K562 (cell line): Measurements from ENCODE around the gene TMEM245. TPM values are rescaled to one million over a fixed set of nuclear protein-coding genes. Genes with fewer than 3 reads are reported as not detected.

Experiments
- ATAC-seq: fragments of 200-7000 bp; cut with Tn5 transposase; 3 replicates; pipeline ENCODE4 v1.9.1; 2020; ENCODE audit warnings: moderate library complexity
- BruUV-seq: library from RNA; stranded (reverse); fragments of 400-500 nt; replicated peaks from 2 replicates; lab custom pipeline; 2021; lab: Mats Ljungman, UMichigan
- CTCF ChIA-PET: fragments of 300-600 bp; formaldehyde crosslinking; extraction: SDS; loops from one replicate; lab custom pipeline; 2021; ENCODE audit warnings: low intra/inter-chr PET ratio; lab: Yijun Ruan, JAX
- POLR2A ChIA-PET: fragments of 300-600, 350-650 bp; sonication (Branson Sonifier 250); formaldehyde crosslinking; extraction: SDS; loops from one replicate; lab custom pipeline; 2021; ENCODE audit warnings: antibody characterized with exemption, inconsistent platforms; lab: Yijun Ruan, JAX
- DNase-seq, 4 experiments: peaks; one replicate each; pipeline versions ENCODE4 v3.0.0 to v3.0.0-alpha.2; 2011 to 2018; ENCODE audit warnings: low spot score in 3 of 4, mixed read lengths in 3 of 4; ENCODE audit errors: extremely low read depth in 1 of 4
- FAIRE-seq: peaks from 2 replicates; lab custom pipeline; 2011; peaks lifted over from hg19 to GRCh38; lab: Jason Lieb, UNC
- H2AFZ ChIP-seq: 2 replicates; pipeline ENCODE4 v1.6.0; 2011; ENCODE audit warnings: low read depth, low read length, control low read depth, inconsistent platforms
- H3K27ac ChIP-seq: fragments of 200-600 bp; 3 replicates; pipeline ENCODE4 v1.8.0; 2011; ENCODE audit warnings: low read depth, mild to moderate bottlenecking, control low read depth, inconsistent platforms, low read length, moderate library complexity, mixed read lengths; ENCODE audit errors: extremely low read depth
- H3K27me3 ChIP-seq, 2 experiments: fragments of 300-600 bp in 1 of 2; 2 replicates in 1 of 2; 3 replicates in 1 of 2; pipeline versions ENCODE4 v1.6.0 to v1.8.0; 2011; ENCODE audit warnings: inconsistent platforms in 2 of 2, low read length in 2 of 2, mild to moderate bottlenecking in 1 of 2, mixed read lengths in 1 of 2, moderate library complexity in 1 of 2; ENCODE audit not compliant: control insufficient read depth in 2 of 2, insufficient read depth in 2 of 2
- H3K36me3 ChIP-seq: fragments of 300-600 bp; 3 replicates; pipeline ENCODE4 v1.8.0; 2011; ENCODE audit warnings: mild to moderate bottlenecking, low read length, inconsistent platforms; ENCODE audit not compliant: control insufficient read depth, insufficient read depth
- H3K4me1 ChIP-seq, 2 experiments: fragments of 200-600 bp in 1 of 2; replicated peaks in 1 of 2; 2 replicates in 1 of 2; 3 replicates in 1 of 2; pipeline versions ENCODE4 v1.5.1 to v1.8.0; 2011; ENCODE audit warnings: inconsistent platforms in 2 of 2, low read length in 2 of 2, mild to moderate bottlenecking in 1 of 2, mixed read lengths in 1 of 2, moderate library complexity in 1 of 2; ENCODE audit not compliant: control insufficient read depth in 2 of 2, insufficient read depth in 2 of 2
- H3K4me2 ChIP-seq: 2 replicates; pipeline ENCODE4 v1.6.1; 2011; ENCODE audit warnings: low read length, control low read depth, inconsistent platforms, mixed read lengths; ENCODE audit not compliant: insufficient read depth
- H3K4me3 ChIP-seq: fragments of 200-600 bp; sonication (generic), shearing (Covaris generic); 2 replicates; pipeline ENCODE4 v1.5.1; 2016; ENCODE audit warnings: control low read depth, inconsistent platforms
- H3K79me2 ChIP-seq: fragments of 200-600 bp; 3 replicates; pipeline ENCODE4 v1.8.0; 2011; ENCODE audit warnings: low read length, inconsistent platforms; ENCODE audit not compliant: control insufficient read depth, insufficient read depth
- H3K9ac ChIP-seq, 2 experiments: 2 replicates each; pipeline versions ENCODE4 v1.6.0 to v1.6.1; 2011; ENCODE audit warnings: low read depth in 2 of 2, low read length in 2 of 2, control low read depth in 1 of 2, inconsistent platforms in 1 of 2, mild to moderate bottlenecking in 1 of 2, mixed read lengths in 1 of 2; ENCODE audit not compliant: insufficient read depth in 1 of 2
- H3K9me1 ChIP-seq: one replicate; pipeline ENCODE4 v1.6.0; 2011; ENCODE audit warnings: inconsistent platforms, mild to moderate bottlenecking, low read length, moderate library complexity; ENCODE audit not compliant: control insufficient read depth, insufficient read depth
- H3K9me3 ChIP-seq: replicated peaks from 2 replicates; pipeline ENCODE4 v1.5.1; 2011; ENCODE audit warnings: low read depth, low read length, inconsistent platforms; ENCODE audit not compliant: control insufficient read depth, insufficient read depth
- H4K20me1 ChIP-seq: replicated peaks from 2 replicates; pipeline ENCODE4 v1.6.1; 2011; ENCODE audit warnings: low read length, inconsistent platforms, mixed read lengths; ENCODE audit not compliant: control insufficient read depth, insufficient read depth
- KDM1A ChIP-seq, 2 experiments: fragments of 450-650 bp; IDR thresholded peaks; 2 replicates each; pipeline ENCODE4 v1.6.1; 2016; ENCODE audit warnings: mild to moderate bottlenecking in 2 of 2
- MEIS2 ChIP-seq: fragments of 450-650 bp; IDR thresholded peaks from 2 replicates; pipeline ENCODE4 v1.6.1; 2014; ENCODE audit warnings: mild to moderate bottlenecking; ENCODE audit not compliant: partially characterized antibody
- ZBTB7A ChIP-seq: IDR thresholded peaks from 2 replicates; pipeline ENCODE4 v1.6.1; 2011; ENCODE audit warnings: low read depth, mild to moderate bottlenecking, low read length, moderate library complexity, borderline replicate concordance; ENCODE audit not compliant: control insufficient read depth
- ZEB2 ChIP-seq: fragments of 450-650 bp; IDR thresholded peaks from 2 replicates; pipeline ENCODE4 v1.6.1; 2016
- ZNF146 ChIP-seq: IDR thresholded peaks from one replicate; pipeline ENCODE4 v1.6.1; 2018; ENCODE audit warnings: missing compliant biosample characterization; ENCODE audit not compliant: unreplicated experiment
- WGBS: fragments of 100-300 bp; shearing (Covaris generic); methylation state at CpG from one replicate; pipeline ENCODE4 v1.1.6; 2016; ENCODE audit warnings: low coverage, mixed read lengths; ENCODE audit not compliant: insufficient coverage; ENCODE audit errors: missing lambda C conversion rate; 5-methylcytosine and 5-hydroxymethylcytosine counted together
- in situ Hi-C: fragments of 300-500 bp; cut with MboI; formaldehyde crosslinking; loops from 4 replicates; pipeline ENCODE4 v1.15.0; 2018; ENCODE audit warnings: inconsistent platforms, mixed read lengths
- intact Hi-C: fragments of 100-400 bp; cut with micrococcal nuclease; formaldehyde crosslinking; loops from 2 replicates; pipeline ENCODE4 v1.14.2; 2022
- polyA plus RNA-seq, 8 experiments: library from polyadenylated mRNA; depleted of rRNA in 4 of 8; stranded (reverse) in 5 of 8; unstranded in 3 of 8; fragments of >200 nt; fragmentation: Nextera tagmentation in 2 of 8; fragmentation: Illumina TruSeq in 1 of 8; extraction: Ambion mirVana in 2 of 8; extraction: Trizol in 1 of 8; gene quantifications; 2 replicates each; pipeline versions ENCODE4 v1.2.1 to v1.2.3, GENCODE V29; 2011 to 2014; ENCODE audit warnings: inconsistent platforms in 1 of 8, missing spikeins in 1 of 8
- total RNA-seq, 7 experiments: library from RNA; depleted of rRNA in 6 of 7; stranded (reverse); fragments of >200 nt in 6 of 7; fragmentation: Illumina TruSeq in 2 of 7; extraction: Trizol in 2 of 7; gene quantifications; 2 replicates each; pipeline versions ENCODE4 v1.2.1 to v1.2.3, GENCODE V29; 2011 to 2021; ENCODE audit warnings: low replicate concordance in 1 of 7
- TF ChIP-seq, protein P1 (sequence below), 3 experiments: fragments of 200-800 bp in 1 of 3; sonication (Bioruptor generic) in 1 of 3; sonication (generic) in 1 of 3; formaldehyde crosslinking in 1 of 3; IDR thresholded peaks; 2 replicates each; pipeline versions ENCODE4 v1.6.1 to v1.8.0; 2016 to 2022; ENCODE audit warnings: mild to moderate bottlenecking in 2 of 3, missing compliant biosample characterization in 2 of 3, missing genetic modification characterization in 2 of 3, missing genetic modification reagents in 1 of 3

The TMEM245 gene
- total and polyA plus RNA-seq, 9 of the 15 experiments (the other 6 are each of a cell fraction or from before 2014, with no cell fraction given), result 8.5 to 43.2 (median 24.3) TPM

- TF ChIP-seq KDM1A (IDR thresholded peaks at IDR 0.05) (no peak), ZEB2 (no peak)
Measured at GRCh38 chr9:109161471-109161870, 41.7 kb upstream of the TMEM245 start (continued).

GRCh38 chr9:109159583-109159982 is 39.8 kb upstream of the TMEM245 start:
- Histone ChIP-seq H3K9ac (no peak overlapping the region), H4K20me1 (no peaks in the 10 kb centered on the region), H3K36me3 (no peaks in the 10 kb centered on the region), H3K9me3 (no peaks in the 10 kb centered on the region), H3K79me2 (no peaks in the 10 kb centered on the region), H2AFZ (no peak overlapping the region), H3K4me3 (no peak overlapping the region), H3K27ac (no peak overlapping the region), H3K27me3 (no peaks in the 10 kb centered on the region), H3K4me2 (no peak overlapping the region), H3K4me1 (peaks cover 5 to 10% of the 10 kb centered on the region in 2 experiments; a peak in 4 of 5 replicates), H3K9me1 (no peaks in the 10 kb centered on the region)
- FAIRE-seq (no peak), ATAC-seq (no peak), DNase-seq (no peak)
- intact Hi-C loops, result no loop called here
- in situ Hi-C loops, result no loop called here
- no TSS peak for BruUV-seq
- TF ChIP-seq MEIS2, result peak; percentile 5
- no peak for TF ChIP-seq ZBTB7A
- POLR2A ChIA-PET, result interaction anchor here (0.6 kb wide), 1 partner anchor 10 kb away, joined by 3 read pairs; no protein-coding TSS in a partner anchor
- CTCF ChIA-PET, result no interaction called here
- 71% methylated on average over 4 of the region's 4 CpGs for WGBS

GRCh38 chr9:109158651-109159050 is 38.9 kb upstream of the TMEM245 start:
- ChIA-PET POLR2A (interaction anchor here (0.7 to 1.7 kb wide), 2 partner anchors 35 to 58 kb away, joined by 3 to 4 read pairs; no protein-coding TSS in a partner anchor), CTCF (no interaction called here)
- Histone ChIP-seq H3K27me3 (no peaks in the 10 kb centered on the region), H3K79me2 (no peaks in the 10 kb centered on the region), H3K9me1 (no peaks in the 10 kb centered on the region), H3K9ac (no peak overlapping the region), H3K4me2 (no peak overlapping the region), H3K9me3 (0 out of 2 replicates have a peak, but pooled peaks cover 3% of the 10 kb centered on the region), H3K27ac (no peak overlapping the region), H2AFZ (no peak overlapping the region), H4K20me1 (no peaks in the 10 kb centered on the region), H3K36me3 (no peaks in the 10 kb centered on the region; the same call in 2 of the 3 replicates), H3K4me1 (peaks cover 5 to 10% of the 10 kb centered on the region in 2 experiments; a peak in 4 of 5 replicates), H3K4me3 (no peak overlapping the region)
- no TSS peak for BruUV-seq
- TF ChIP-seq, protein P1, sequence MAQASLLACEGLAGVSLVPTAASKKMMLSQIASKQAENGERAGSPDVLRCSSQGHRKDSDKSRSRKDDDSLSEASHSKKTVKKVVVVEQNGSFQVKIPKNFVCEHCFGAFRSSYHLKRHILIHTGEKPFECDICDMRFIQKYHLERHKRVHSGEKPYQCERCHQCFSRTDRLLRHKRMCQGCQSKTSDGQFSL (CRISPR knock-in tag; IDR thresholded peaks at IDR 0.05), result no peak
- TF ChIP-seq, protein P1 (tag; IDR thresholded peaks at IDR 0.05), result no peak
- peak; percentile 26 for TF ChIP-seq ZNF146 (CRISPR knock-in tag)
- in situ Hi-C loops (no loop called here), intact Hi-C loops (no loop called here)
- DNase-seq (no peak), FAIRE-seq (no peak), ATAC-seq (no peak)
